Mesothelial cell of epicardium (in vitro differentiated cells): ENCODE measurements around the gene HOXA2. TPM values are rescaled to one million over a fixed set of nuclear protein-coding genes. Genes with fewer than 3 reads are reported as not detected.

Experiments
- DNase-seq, 2 experiments: peaks; one replicate each; pipeline ENCODE4 v3.0.0; 2021; ENCODE audit warnings: low spot score in 2 of 2; ENCODE audit not compliant: unreplicated experiment in 2 of 2
- H3K27ac Mint-ChIP-seq: 2 replicates; pipeline ENCODE4 v1.8.0; 2021; ENCODE audit warnings: mixed read lengths
- H3K27me3 Mint-ChIP-seq: 2 replicates; pipeline ENCODE4 v1.8.0; 2021; ENCODE audit warnings: low read depth, mixed read lengths
- H3K36me3 Mint-ChIP-seq: 2 replicates; pipeline ENCODE4 v1.8.0; 2021; ENCODE audit warnings: mixed read lengths
- H3K4me1 Mint-ChIP-seq: 2 replicates; pipeline ENCODE4 v1.8.0; 2021; ENCODE audit warnings: mixed read lengths
- H3K4me3 Mint-ChIP-seq: 2 replicates; pipeline ENCODE4 v1.8.0; 2021; ENCODE audit warnings: mild to moderate bottlenecking, moderate library complexity, mixed read lengths
- H3K9me3 Mint-ChIP-seq: 2 replicates; pipeline ENCODE4 v1.8.0; 2021; ENCODE audit warnings: mixed read lengths
- CTCF ChIP-seq: fragments of 200-600 bp; sonication (generic); IDR thresholded peaks from one replicate; pipeline ENCODE4 v1.5.0; 2021; ENCODE audit warnings: antibody characterized with exemption; ENCODE audit not compliant: unreplicated experiment
- total RNA-seq: library from RNA; stranded (reverse); gene quantifications from 3 replicates; pipeline ENCODE4 v1.2.1, GENCODE V29; 2021

Gene HOXA2
- total RNA-seq, 1 donor from 2014 or later: 33.9 TPM

DNA sequence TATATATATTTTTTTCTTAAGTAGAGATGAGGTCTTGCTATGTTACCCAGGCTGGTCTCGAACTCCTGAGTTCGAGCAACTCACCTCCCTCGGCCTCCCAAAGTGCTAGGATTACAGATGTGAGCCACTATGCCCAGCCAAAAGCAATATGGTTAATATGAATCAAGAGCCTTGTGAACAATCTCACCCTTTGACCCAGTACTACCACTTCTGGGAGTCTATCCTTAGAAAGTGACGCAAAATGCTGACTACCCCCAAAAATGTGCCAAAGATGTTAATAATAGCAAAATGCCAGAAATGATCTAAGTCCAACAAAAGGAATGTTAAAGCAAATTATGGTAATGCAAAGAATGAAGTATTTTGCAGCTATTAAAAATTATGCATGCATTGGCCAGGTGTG is 51.0 kb downstream of the HOXA2 start:
- TF ChIP-seq CTCF: no peak
- no peak for DNase-seq
- Mint-ChIP-seq H3K4me3 (no peak overlapping the region), H3K4me1 (peaks cover 14% of the 10 kb centered on the region), H3K27ac (no peak overlapping the region), H3K36me3 (no peaks in the 10 kb centered on the region), H3K27me3 (no peaks in the 10 kb centered on the region), H3K9me3 (no peaks in the 10 kb centered on the region)

Other genes starting within 250 kb of the HOXA2 start
- gene SKAP2, start 238.1 kb downstream of the HOXA2 start, total RNA-seq: 48.1 to 58.4 TPM (median 50.8 TPM) in 3 replicates
- gene HOXA1, start 6.7 kb downstream of the HOXA2 start, total RNA-seq: 13.7 to 14.6 TPM (median 14.0 TPM) in 3 replicates
- 51.0 to 55.9 TPM (median 54.7 TPM) in 3 replicates for gene HOXA4, start 28.1 kb upstream of the HOXA2 start, total RNA-seq
- gene HOXA5, start 41.0 kb upstream of the HOXA2 start, total RNA-seq: 128 to 133 TPM (median 133 TPM) in 3 replicates
- 43.7 to 45.6 TPM (median 44.4 TPM) in 3 replicates for gene HOXA6, start 45.1 kb upstream of the HOXA2 start, total RNA-seq
- 197 to 209 TPM (median 201 TPM) in 3 replicates for gene HOXA3, start 49.9 kb upstream of the HOXA2 start, total RNA-seq
- gene HOXA7, start 54.0 kb upstream of the HOXA2 start, total RNA-seq: 17.4 to 18.9 TPM (median 17.9 TPM) in 3 replicates
- 10.8 to 14.5 TPM (median 13.2 TPM) in 3 replicates for gene HOXA9, start 62.9 kb upstream of the HOXA2 start, total RNA-seq
- gene HOXA10, start 71.6 kb upstream of the HOXA2 start, total RNA-seq: 13.1 to 14.4 TPM (median 13.8 TPM) in 3 replicates
- gene HOXA11, start 82.5 kb upstream of the HOXA2 start, total RNA-seq: 3.3 to 4.2 TPM (median 3.9 TPM) in 3 replicates
- gene HOXA13, start 97.4 kb upstream of the HOXA2 start, total RNA-seq: 6.9 to 7.7 TPM (median 7.5 TPM) in 3 replicates
- gene EVX1, start 140.1 kb upstream of the HOXA2 start, total RNA-seq: 1.4 to 2.1 TPM (median 1.8 TPM) in 3 replicates